Ascending aorta (tissue), 2 donors: ENCODE results near the gene HOXC5. TPM values are rescaled to one million over a fixed set of nuclear protein-coding genes. Genes with fewer than 3 reads are reported as not detected.

Experiments
- DNase-seq, 2 donors: peaks; one replicate each; pipeline ENCODE4 v3.0.0-alpha.2; 2019; ENCODE audit warnings: low spot score in 2 of 2
- H3K27ac ChIP-seq, 2 donors: fragments of 200-600 bp; sonication (generic); one replicate each; pipeline ENCODE4 v1.5.1; 2016 to 2017; ENCODE audit warnings: mild to moderate bottlenecking in 1 of 2
- H3K27me3 ChIP-seq: fragments of 200-600 bp; sonication (generic); one replicate; pipeline ENCODE4 v1.5.1; 2017
- H3K36me3 ChIP-seq, 2 donors: fragments of 200-600 bp; sonication (generic); one replicate each; pipeline ENCODE4 v1.5.1; 2016
- H3K4me1 ChIP-seq, 2 donors: fragments of 200-600 bp; sonication (generic); one replicate each; pipeline ENCODE4 v1.5.1; 2016 to 2017; ENCODE audit warnings: mild to moderate bottlenecking in 1 of 2
- H3K4me3 ChIP-seq, 2 donors: fragments of 200-600 bp; sonication (generic); one replicate each; pipeline ENCODE4 v1.5.1; 2016 to 2017; ENCODE audit warnings: mild to moderate bottlenecking in 1 of 2
- H3K9me3 ChIP-seq, 2 donors: fragments of 200-600 bp; sonication (generic); one replicate each; pipeline ENCODE4 v1.5.1; 2016
- intact Hi-C: fragments of 100-400 bp; cut with DNase I; formaldehyde crosslinking; loops from one replicate; pipeline ENCODE4 v1.15.1; 2023
- total RNA-seq: library from RNA; depleted of rRNA; stranded (reverse); fragments of >200 nt; gene quantifications from one replicate; pipeline ENCODE4 v1.1.0, GENCODE V29; 2016
- TF ChIP-seq, protein P1 (sequence below), 3 experiments: fragments of 200-600 bp in 2 of 3; fragments of 450-650 bp in 1 of 3; sonication (generic) in 2 of 3; IDR thresholded peaks; one replicate each; pipeline ENCODE4 v1.5.1; 2016 to 2019; ENCODE audit warnings: antibody characterized with exemption in 3 of 3, mild to moderate bottlenecking in 1 of 3, moderate library complexity in 1 of 3

The HOXC5 gene
- total RNA-seq, 1 donor from 2014 or later, result not detected

DNA sequence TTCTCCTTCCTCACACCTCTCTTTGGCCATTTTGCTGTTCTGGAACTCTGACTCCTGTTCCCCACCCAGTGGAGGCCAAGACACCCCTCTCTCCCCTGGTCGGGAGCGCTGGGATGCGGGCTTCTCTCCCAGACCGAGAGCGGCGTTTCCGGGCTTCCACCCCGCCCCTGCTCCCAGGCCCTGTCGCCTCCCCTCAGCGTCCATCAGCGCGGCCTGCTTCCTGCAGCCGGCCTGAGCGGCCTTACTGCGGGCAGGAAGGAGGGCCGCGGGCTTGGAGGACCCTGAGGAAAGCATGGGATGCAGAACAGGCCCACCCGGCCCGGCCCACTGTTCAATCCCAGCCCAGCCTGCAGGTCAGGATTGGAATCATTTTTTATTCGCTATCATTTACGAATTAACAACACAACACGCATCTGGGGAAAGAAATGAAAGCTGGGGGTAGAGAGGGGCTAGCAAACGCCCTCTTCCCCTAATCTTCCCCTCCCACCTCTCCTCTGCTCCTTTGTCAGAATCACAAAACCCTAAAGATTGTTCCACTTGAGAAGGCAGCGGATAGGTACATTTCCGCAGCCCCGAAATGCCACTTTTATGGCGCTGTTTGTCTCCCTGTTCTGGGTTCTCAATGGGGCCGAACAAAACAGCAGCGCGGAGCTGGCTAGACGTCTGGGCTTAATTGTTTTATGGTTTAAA lies 27.9 kb upstream of the HOXC5 start:
- intact Hi-C loops, result no loop called here
- no peak for DNase-seq
- peaks cover 16% of the 10 kb centered on the region for H3K27me3 ChIP-seq

DNA sequence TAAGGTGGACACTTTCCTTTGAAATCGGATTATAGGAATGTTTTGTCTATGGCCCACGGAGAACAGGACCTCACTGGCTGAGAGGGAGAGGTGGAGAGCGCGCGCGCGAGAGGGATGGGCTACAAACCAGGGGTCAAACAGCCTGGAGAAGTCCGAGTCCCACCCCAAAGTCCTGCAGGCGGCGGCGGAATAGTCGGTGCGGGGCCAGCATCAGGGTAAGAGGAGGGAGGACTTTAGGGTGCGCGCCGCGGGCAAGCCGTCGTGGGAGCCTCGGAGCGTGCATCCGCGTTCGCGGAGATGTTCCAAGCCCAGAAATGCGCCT lies 27.4 kb upstream of the HOXC5 start:
- Histone ChIP-seq H3K4me3 (no peak overlapping the region), H3K27ac (no peak overlapping the region), H3K27me3 (peaks cover 12% of the 10 kb centered on the region), H3K36me3 (no peaks in the 10 kb centered on the region), H3K9me3 (no peaks in the 10 kb centered on the region), H3K4me1 (peaks cover 0 to 14% of the 10 kb centered on the region in 2 donors)
- DNase-seq, result no peak
- TF ChIP-seq, protein P1, sequence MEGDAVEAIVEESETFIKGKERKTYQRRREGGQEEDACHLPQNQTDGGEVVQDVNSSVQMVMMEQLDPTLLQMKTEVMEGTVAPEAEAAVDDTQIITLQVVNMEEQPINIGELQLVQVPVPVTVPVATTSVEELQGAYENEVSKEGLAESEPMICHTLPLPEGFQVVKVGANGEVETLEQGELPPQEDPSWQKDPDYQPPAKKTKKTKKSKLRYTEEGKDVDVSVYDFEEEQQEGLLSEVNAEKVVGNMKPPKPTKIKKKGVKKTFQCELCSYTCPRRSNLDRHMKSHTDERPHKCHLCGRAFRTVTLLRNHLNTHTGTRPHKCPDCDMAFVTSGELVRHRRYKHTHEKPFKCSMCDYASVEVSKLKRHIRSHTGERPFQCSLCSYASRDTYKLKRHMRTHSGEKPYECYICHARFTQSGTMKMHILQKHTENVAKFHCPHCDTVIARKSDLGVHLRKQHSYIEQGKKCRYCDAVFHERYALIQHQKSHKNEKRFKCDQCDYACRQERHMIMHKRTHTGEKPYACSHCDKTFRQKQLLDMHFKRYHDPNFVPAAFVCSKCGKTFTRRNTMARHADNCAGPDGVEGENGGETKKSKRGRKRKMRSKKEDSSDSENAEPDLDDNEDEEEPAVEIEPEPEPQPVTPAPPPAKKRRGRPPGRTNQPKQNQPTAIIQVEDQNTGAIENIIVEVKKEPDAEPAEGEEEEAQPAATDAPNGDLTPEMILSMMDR (IDR thresholded peaks at IDR 0.05), result no peak
- intact Hi-C loops, result no loop called here

More for the DNA sequence above, 27.9 kb upstream of the HOXC5 start:
- Histone ChIP-seq H3K9me3 (no peaks in the 10 kb centered on the region), H3K4me3 (no peak overlapping the region), H3K4me1 (peaks cover 0 to 18% of the 10 kb centered on the region in 2 donors), H3K27ac (no peak overlapping the region), H3K36me3 (no peaks in the 10 kb centered on the region)
- TF ChIP-seq, protein P1 (IDR thresholded peaks at IDR 0.05), result no peak

DNA sequence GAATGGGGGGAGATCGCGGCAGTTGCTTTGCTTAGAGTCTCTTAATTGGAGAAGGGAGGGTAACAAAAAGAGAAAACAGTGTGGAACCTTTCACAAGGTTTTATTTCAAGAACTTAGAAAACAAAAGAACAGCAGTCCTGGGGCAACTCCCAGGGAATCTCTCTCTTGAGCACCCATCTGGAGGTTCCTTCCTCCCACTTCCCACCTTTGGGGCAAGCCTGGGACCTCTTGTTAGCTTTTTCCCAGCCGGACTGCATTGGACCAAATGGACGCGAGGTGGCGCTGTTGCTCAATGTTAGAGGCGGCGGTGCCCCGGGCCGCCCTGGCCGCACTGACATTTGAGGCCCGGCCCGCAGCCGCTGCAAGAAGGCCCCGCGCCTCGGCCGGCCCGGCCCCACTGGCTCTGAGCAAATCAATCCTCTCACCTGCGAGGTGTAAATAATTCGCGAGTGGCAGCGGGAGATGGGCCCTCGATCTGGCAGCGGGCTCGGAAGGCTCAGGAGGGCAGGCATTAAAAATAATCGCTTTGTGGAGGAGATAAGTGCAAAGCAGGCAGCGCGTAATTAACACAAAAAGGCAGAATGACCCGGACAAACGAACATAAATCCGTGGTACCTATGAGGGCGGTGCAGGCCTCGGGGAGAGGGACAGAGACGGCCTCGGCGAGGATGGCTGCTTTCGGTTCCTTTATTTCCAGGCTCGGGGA lies 26.8 kb upstream of the HOXC5 start:
- Histone ChIP-seq H3K27ac (no peak overlapping the region), H3K4me1 (peaks cover 0 to 11% of the 10 kb centered on the region in 2 donors), H3K27me3 (peaks cover 6% of the 10 kb centered on the region), H3K9me3 (no peaks in the 10 kb centered on the region), H3K4me3 (peak overlapping the region in 1 of 2 donors; percentile 28), H3K36me3 (no peaks in the 10 kb centered on the region)
- TF ChIP-seq, protein P1 (IDR thresholded peaks at IDR 0.05), result peak; percentile 93 to 96 (median 96)
- DNase-seq, result peak; percentile 31 to 94
- intact Hi-C loops, result loop anchor here (1.0 to 2.0 kb wide), 4 partner anchors 27 to 201 kb away; partner anchors contain the start of gene HOXC5

DNA sequence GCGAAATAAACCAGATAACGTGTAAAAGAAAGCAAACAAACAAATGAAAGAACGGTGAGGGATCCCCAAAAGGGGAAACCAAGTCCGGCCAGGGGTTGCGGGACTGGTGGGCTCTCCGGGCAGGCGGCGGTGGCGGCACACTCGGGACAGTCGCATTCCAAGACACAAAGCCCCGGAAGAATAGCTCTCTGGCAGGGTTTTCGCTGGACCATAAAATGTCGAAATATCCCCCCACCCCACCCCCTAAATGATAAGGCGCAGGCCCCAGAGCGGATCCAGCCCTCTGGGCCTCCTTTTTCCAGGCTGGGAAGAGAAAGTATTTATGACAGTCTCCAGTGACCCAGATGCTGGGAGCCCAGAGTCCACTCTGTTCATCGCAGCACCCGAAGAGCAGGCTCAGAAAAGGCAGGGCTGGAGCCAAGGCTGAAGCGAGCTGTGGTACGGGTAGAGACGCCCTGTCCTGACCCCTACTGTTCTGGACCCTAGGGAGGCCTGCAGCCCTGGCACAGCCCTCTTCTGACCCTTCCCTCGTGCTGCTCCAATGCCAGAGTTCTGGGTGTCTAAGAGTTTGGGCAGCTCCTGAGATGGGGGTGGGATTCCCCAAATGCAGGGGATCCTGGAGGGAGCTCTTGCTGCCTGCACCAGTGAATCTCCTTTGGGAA lies 26.2 kb upstream of the HOXC5 start:
- peak overlapping the region in 1 of 2 donors; percentile 28 for H3K4me3 ChIP-seq
- intact Hi-C loops, result loop anchor here (1.0 to 2.0 kb wide), 4 partner anchors 26 to 201 kb away; partner anchors contain the start of gene HOXC5
- H3K4me1 ChIP-seq, result peaks cover 0 to 11% of the 10 kb centered on the region in 2 donors
- no peak for DNase-seq
- TF ChIP-seq, protein P1 (IDR thresholded peaks at IDR 0.05), result no peak
- peaks cover 5% of the 10 kb centered on the region for H3K27me3 ChIP-seq
- no peak overlapping the region for H3K27ac ChIP-seq
- no peaks in the 10 kb centered on the region for H3K36me3 ChIP-seq
- H3K9me3 ChIP-seq, result no peaks in the 10 kb centered on the region

DNA sequence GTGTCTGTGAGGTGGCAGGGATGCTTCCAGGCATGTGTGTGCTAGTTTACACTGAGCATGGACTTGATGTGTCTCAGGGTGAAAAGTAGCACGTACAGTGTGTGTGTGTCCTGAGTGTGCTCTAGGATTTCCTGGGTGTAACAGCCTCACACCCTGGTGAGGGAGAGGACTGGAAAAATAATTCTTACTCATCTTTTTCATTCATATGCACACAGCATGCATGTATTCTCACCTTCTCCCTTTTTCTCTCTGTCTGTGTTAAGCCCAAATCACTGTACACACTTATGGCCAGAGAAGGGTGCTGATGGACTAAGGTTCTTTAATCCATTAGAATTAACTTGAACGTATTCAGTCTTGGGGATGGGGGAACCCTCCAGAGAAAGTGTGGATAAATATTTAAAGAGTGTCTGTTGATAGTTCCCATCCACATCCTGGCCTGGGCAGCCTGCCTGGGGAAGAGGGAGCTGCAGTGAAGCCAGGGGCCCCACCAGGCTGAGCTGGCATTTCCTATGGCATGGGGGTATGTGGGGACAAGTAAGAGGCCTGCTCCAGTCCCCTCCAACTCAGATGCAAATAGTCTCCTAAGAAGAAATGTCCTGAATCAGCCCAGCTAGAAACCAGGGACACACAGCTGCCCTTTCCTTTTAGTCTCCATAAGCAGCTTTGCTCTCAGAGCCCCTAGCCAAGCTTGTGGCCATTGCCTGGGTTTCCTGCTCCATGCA lies 25.2 kb upstream of the HOXC5 start:
- intact Hi-C loops, result loop anchor here (2.0 kb wide), 2 partner anchors 25 to 193 kb away; partner anchors contain the start of gene HOXC5
- DNase-seq, result no peak
- Histone ChIP-seq H3K27me3 (peaks cover 5% of the 10 kb centered on the region), H3K4me3 (no peak overlapping the region), H3K27ac (no peak overlapping the region), H3K9me3 (no peaks in the 10 kb centered on the region), H3K4me1 (peaks cover 0 to 11% of the 10 kb centered on the region in 2 donors), H3K36me3 (no peaks in the 10 kb centered on the region)
- TF ChIP-seq, protein P1 (IDR thresholded peaks at IDR 0.05), result no peak
